GM21390 (cell line): ENCODE measurements around the gene PRRT3.
"Not testable (repeated sequence)": the region's sequence is repeated elsewhere in the genome, so short reads cannot be mapped to it uniquely, and the experiment has no call there.

Experiments
- ATAC-seq: cut with Tn5 transposase; IDR thresholded peaks from one replicate; pipeline ENCODE4 v1.9.1; 2021; ENCODE audit not compliant: unreplicated experiment

PRRT3 gene

DNA sequence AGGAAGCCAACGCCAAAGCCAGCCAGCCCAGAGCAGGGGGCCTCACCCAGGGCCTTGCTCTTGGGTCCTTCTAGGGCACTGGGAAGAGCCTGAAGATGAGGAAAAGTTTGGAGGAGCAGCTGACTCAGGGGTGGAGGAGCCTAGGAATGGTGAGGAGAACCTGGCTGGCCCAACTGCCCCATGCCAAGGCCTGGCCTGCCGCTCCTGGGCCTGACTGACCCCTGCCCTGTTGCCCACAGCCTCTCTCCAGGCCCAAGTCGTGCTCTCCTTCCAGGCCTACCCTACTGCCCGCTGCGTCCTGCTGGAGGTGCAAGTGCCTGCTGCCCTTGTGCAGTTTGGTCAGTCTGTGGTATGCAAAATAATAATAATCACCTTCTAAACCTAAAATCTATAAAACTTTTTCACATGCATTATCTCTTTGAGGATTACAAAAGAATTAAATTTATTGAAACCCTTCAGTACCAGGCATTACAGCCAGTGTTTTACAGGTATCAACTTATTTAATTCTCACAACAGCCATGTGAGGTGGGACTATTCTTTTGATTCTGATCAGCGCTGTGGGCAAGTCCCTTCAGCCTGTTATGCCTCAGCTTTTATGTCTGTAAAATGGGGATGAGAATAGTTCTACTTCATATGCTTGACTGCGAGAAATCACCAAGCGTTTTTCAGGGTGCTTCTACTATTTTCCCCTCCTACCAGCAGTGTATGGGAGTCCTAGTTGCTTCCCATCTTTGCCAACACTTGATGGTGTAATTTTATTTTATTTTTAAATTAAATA is 33.8 kb downstream of the PRRT3 start:
- ATAC-seq, result no peak

DNA sequence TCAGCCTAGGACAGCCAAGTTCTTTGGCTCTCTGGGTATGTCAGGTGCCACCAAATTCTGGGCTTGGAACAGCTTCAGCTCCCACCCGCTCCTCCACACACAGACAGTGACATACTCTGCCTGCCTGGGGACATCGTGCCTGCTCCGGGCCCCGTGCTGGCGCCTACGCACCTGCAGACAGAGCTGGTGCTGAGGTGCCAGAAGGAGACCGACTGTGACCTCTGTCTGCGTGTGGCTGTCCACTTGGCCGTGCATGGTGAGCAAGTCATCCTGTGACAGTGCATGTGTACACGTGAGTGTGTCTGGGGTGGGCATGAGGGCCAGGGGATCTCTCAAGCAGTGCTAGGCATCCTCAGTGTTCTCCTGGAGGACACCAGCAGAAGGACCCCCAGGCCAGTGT is 34.4 kb downstream of the PRRT3 start:
- ATAC-seq, result no peak

DNA sequence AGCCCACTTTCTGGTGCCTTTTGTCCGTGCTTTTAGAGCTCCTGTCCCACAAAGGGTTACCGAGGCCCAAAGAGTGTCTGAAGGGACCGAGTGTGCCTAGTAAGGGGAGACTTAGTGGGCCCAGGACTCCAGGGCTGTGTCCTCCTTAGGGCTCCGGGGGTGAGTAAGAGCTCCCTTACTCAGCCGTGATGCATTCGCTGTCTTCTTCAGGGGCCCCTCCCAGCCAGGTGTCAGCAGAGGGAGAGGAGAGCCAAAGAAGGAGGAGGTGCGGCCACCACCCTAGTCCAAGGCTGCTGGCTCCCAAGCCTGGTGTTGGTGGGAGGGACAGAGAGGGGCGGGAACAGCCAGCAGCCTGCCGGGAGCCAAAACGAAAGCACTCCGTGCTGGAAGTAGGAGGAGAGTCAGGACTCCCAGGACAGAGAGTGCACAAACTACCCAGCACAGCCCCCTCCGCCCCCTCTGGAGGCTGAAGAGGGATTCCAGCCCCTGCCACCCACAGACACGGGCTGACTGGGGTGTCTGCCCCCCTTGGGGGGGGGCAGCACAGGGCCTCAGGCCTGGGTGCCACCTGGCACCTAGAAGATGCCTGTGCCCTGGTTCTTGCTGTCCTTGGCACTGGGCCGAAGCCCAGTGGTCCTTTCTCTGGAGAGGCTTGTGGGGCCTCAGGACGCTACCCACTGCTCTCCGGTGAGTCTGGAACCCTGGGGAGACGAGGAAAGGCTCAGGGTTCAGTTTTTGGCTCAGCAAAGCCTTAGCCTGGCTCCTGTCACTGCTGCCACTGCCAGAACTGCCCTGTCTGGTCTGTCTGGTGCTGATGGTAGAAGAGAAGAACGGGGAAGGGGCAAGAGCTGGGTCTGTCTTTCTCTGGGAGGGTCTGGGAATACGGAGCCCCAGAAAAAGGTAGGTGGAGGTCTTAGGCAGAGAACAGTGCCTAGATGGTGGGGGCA is 35.2 kb downstream of the PRRT3 start, which contains the start of gene IL17RC:
Gene IL17RC, plus strand, starts transcription at position 365 of the 947 bp plus-strand sequence. Its CDS starts 218 bp downstream, at position 583.
- ATAC-seq, result no peak

DNA sequence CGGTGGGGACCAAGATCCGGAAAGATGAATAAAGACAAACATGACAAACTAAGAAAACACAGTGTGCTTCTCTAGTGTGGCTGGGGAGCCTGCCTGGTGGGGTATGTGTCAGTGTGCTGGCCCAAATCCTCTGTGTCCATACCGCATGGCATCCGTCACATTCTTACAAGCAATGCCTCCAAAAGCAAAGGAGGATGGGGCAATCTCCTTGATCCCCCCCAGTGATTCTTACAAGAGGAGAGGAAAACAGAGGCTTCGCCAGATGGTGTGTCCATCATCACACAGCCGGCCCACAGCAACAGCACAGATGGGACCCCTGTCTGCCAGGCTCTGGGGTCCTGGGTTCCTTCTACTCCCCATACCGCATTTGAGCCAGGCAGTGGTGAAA is 35.9 kb downstream of the PRRT3 start:
- no peak for ATAC-seq

DNA sequence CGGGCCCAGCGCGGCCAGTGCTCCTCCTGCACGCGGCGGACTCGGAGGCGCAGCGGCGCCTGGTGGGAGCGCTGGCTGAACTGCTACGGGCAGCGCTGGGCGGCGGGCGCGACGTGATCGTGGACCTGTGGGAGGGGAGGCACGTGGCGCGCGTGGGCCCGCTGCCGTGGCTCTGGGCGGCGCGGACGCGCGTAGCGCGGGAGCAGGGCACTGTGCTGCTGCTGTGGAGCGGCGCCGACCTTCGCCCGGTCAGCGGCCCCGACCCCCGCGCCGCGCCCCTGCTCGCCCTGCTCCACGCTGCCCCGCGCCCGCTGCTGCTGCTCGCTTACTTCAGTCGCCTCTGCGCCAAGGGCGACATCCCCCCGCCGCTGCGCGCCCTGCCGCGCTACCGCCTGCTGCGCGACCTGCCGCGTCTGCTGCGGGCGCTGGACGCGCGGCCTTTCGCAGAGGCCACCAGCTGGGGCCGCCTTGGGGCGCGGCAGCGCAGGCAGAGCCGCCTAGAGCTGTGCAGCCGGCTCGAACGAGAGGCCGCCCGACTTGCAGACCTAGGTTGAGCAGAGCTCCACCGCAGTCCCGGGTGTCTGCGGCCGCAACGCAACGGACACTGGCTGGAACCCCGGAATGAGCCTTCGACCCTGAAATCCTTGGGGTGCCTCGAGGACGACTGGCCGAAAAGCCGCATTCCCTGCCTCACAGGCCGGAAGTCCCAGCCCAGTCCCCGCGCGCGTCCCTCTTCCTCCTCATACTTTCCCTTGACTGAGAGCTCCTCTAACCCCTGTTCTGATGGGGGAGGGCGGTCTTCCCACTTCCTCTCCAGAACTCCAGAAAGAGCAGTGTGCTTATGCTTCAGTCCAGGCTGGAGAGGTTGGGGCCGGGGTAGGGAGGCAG is 36.7 kb downstream of the PRRT3 start:
- ATAC-seq, result peak; percentile 41

DNA sequence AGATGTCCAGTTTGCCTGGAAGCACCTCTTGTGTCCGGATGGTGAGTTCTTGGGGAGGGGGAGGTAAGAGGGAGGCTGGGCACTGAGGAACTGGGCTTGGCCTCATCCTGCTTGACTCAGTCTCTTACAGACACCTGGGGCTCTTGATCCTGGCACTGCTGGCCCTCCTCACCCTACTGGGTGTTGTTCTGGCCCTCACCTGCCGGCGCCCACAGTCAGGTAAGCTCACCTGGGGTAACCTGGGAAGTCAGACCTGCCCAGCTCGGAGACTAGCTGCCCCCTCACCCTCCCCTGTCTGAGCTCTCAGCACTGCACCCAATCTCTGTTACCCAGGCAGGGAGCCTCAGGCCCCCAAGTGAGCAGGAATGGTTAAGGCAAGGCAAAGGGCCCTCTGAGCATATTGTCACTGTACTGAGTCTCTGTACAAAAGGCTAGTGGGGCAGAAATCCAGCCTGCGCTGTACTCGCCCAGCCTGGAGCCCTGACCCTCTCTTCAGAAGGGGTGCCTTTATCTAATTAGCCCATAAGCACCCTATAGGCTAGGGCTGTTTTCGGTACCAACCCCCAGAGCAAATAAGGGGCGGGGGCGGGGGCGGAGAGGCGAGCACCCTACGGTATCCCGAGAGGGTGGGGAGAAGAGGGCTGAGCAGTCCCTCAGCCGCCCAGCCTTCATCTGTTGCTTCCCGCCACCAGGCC is 37.5 kb downstream of the PRRT3 start:
- ATAC-seq, result no peak

DNA sequence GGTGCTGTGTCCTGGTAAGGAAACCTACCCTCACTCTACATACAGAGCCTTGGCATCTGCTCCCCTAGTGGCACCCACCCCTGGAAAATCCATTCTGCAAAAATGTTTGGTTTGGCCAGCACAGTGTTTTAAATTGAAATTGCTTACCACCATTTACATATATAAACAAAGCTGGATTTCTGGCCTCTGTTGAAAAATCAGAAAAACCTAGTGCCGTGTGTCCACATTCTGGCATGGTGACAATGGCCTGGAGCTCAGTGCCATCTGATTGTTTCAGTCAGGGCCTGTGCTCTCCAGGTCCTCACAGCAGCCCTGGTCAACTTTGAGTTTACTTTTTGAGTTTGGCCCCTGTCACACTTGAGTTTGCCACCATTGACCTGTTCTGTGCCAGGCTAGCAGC is 38.2 kb downstream of the PRRT3 start:
- ATAC-seq, result no peak

DNA sequence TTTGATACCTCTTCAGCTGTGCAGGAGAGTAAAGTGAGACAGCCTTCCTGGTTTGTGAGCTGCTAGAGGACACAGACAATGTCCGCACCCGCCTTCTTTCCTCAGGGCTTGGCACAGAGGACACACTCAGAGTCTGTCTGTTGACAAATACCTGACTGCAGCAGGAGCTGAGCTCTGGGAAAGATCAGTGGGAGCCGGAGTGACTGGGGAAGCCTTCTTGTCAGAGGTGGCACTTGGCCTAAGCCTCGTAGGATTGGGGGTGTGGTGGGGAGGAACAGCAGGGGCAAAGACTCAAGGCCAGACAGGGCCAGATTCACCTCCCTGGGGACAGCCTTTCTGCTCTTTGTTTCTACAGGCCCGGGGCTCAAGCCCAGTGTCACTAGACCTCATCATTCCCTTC is 38.6 kb downstream of the PRRT3 start:
- no peak for ATAC-seq

DNA sequence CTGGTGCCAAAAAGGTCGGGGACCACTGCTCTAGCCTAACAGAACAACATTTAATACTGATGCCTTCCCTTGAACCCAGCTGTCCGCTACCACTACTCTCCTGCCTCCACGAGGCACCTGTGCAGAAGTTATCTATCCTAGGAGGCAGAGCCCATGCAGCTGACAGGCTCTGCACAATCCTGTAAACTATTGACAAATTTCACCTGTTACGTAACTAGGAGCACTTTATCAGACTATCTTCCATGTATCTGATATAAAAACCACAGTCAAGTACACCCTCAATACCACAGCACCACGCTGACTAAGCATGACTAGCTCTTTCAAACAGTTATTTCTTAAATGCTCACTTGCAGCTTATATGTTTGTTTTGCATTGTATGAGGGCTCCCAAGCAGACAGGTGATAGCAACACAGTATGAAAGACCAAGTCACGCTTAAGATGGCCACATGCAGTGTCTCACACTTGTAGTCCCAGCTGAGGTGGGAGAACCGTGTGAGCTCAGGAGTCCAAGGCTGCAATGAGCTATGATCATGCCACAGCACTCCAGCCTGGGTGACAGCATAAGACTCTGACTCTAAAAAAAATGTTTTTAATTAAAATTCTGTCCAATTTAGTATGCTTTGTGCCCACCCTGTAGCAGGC is 39.8 kb downstream of the PRRT3 start:
- no peak for ATAC-seq

DNA sequence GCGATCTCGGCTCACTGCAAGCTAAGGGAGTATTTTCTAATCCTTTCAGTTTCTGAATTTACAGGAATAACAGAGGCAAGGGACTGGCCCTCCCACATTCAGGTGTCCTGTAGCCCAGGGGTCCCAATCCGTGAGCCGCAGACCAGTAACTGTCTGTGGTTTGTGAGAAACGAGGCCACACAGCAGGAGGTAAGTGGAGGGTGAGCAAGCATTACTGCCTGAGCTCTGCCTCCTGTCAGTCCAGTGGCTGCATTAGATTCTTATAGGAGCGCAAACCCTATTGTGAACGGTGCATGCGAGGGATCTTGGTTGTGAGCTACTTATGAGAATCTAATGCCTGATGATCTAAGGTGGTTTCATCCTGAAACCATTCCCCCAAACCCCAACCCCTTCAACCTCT is 40.3 kb downstream of the PRRT3 start:
- no peak for ATAC-seq

DNA sequence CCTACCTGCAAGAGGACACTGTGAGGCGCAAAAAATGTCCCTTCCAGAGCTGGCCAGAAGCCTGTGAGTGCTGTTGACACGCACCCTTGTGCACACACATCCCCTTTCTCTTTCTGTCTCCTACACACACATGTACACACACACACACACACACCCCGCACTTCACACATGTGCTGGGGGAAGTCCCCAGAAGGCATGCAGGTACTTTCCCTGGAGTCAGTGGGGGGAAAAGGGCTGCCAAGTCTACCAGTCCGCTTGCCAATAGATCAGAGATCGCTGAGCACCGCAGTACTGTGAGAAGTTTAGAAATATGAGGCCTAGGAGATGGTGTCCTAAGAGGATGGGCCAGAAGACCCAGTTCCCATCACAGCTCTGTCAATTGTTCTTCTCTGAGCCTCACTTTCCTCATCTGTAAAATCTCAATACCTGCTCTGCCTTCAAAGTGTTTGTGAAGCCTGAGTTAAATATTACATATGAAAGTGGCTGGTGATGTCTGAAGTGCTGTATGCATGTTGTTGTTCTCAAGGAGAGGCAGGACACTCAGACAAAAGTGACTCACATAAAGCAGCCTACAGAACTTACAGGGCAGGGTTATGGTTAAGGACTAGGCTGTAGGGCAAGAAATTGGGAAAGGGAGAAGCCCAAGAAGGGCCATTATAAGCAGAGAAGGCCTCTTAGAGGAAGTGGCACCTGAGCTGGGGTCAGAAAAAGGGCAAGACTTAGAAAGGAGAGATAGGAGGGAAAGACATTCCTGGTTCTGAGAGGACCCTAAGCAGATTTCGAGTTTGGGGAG is 42.8 kb downstream of the PRRT3 start:
- ATAC-seq, result no peak

DNA sequence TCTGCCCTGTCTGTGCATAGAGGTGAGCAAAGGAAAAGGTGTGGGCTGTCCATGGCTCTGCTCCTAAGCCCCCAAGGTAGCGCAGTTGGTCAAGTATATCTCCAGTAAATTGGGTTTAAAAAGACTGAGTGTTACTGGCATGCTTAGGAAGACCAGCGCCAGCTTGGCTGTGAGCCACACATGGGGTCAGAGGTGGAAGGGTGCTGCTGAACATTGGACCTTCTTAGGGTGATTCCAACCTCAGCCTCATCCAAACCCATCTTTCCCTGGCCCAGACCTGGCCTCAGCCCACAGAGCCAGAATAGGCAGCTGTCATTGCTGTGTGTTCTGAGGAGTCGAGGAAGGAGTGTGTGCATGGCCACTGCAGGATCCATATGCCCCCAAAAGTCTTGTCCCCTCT is 43.9 kb downstream of the PRRT3 start:
- no peak for ATAC-seq

DNA sequence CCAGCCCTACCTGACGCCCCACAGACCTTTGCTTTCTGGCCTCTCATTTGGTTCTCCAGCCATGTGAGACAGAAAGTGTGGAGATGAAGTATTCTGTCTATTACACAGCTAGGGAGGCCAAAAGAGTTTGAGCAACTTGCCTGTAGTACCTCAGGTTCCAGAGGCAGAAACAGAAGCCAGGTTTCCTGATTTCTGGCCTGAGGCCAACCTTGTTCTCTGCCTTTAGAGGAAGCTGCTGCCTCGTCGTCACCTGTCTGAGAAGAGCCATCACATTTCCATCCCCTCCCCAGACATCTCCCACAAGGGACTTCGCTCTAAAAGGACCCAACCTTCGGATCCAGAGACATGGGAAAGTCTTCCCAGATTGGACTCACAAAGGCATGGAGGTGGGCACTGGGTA is 45.7 kb downstream of the PRRT3 start:
- no peak for ATAC-seq

DNA sequence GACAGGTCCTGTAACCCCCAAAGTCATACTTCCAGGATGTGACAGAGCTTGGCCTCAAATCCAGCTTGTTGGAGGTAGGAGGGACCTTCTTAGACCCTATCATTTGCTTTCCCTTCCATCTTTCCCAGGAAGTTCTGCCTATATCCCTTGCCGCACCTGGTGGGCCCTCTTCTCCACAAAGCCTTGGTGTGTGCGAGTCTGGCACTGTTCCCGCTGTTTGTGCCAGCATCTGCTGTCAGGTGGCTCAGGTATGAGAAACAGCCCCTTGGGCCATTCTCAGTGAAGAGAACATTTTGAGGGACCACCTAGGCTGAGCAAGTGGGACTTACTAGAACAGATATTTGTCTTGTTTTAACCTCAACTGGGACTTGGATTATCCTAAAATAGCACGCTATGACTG is 48.3 kb downstream of the PRRT3 start:
- no peak for ATAC-seq

DNA sequence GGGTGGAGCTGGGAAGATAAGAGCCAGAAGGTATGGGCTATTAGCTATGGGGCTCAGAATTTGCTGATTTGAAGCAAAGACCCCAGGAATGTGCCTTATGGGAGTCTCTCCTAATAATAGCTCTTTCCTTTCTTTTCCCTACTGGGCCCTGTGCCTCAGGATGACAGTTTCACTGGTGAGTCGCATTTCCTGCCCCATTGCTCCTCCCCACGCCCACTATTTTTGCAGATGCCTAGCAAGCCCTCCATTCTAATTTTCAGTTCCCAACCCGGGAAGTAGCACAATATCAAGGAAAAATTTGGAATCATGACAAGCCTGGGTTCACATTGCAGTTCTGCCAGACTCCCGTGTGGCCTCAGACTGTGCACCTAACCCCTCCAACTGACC is 49.0 kb downstream of the PRRT3 start:
- no peak for ATAC-seq

DNA sequence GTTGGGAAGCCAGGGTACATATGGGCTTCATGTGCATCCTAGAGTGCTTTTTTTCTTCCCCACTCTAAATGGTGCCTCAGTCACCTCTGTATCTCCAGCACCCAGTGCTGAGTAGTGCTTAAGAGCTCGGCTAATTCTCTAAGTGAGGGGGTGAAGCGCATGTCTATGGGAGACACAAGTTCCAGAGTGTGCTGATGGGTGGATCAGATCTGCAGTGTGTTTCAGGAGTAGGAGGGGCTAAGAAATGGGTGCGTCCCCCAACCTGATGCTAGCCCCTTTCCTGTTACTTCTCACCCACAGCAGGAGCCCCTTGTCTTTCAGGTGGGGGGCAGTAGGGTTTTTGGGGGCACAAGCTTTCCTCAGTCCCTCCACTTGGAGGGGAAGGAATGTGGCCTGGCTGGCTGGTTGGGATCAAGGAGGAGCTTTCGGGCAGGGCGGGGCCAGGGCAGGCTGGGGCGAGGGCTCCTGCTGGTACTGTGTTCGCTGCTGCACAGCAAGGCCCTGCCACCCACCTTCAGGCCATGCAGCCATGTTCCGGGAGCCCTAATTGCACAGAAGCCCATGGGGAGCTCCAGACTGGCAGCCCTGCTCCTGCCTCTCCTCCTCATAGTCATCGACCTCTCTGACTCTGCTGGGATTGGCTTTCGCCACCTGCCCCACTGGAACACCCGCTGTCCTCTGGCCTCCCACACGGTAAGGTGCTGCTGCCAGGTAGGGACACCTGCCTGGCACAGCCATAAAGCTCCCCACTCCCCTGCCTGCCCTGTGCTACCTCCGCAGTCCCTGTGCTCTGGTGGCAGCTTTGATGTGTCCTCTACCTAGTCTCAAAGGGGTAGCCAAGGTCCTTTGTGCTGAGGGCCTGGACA is 49.6 kb downstream of the PRRT3 start, which contains the start of gene IL17RE:
Gene IL17RE, plus strand, starts transcription at position 477 of the 866 bp plus-strand sequence. Its CDS starts 85 bp downstream, at position 562.
- ATAC-seq, result no peak

DNA sequence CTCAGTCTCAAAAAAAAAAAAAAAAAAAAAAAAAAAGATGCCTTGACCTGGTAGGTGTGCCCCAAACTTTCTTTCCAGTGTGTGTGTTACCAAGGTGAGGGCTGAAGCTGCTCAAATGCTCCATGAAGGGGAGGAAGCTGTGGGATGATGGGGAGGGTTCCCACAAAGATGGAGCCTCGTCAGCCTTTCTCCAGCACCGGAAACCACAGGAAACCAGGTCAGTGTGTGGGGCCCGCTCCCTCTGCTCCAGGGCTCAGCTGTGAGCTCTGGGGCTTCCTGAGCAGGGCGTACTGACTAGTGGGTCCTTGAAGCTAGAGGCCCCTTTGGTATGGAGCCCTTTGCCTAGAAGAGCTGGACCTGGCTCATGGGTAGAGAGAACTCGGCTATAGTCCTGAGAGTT is 50.2 kb downstream of the PRRT3 start:
- no peak for ATAC-seq

DNA sequence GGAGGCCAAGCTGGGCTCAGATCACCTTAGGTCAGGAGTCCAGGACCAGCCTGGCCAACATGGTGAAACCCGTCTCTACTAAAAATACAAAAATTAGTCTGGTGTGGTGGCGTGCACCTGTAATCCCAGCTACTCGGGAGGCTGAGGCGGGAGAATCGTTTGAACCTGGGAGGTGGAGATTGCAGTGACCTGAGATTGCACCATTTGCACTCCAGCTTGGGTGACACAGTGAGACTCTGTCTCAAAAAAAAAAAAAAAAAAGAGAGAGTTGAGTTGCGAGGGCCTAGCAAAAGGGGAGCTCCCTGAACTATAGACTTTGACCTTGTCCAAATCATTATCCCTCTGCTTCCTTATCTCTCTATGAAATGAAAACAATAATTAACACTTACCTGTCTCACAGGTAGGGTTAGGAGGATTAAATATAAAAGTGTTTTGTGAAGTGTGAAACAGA is 51.2 kb downstream of the PRRT3 start:
- ATAC-seq, result not testable (repeated sequence)
